OCI-M1 (cell line): ENCODE data around the gene PPARD.
"Not testable (repeated sequence)": the region's sequence is repeated elsewhere in the genome, so short reads cannot be mapped to it uniquely, and the experiment has no call there.

Experiments
- DNase-seq: peaks from one replicate; lab custom pipeline; 2025; lab: John Stamatoyannopoulos, UW

PPARD gene

GRCh38 chr6:35342258-35343091 lies at the start of gene PPARD:
PPARD (plus strand) TSS chr6:35342558; CDS start chr6:35411088, 68,530 bp downstream.
- DNase-seq = peak; percentile 99

- no peak for DNase-seq
These were observed 48.7 kb upstream of the PPARD start for GRCh38 chr6:35293681-35294080.

GRCh38 chr6:35294308-35294945 lies 47.9 kb upstream of the PPARD start:
- DNase-seq = peak; percentile 57

GRCh38 chr6:35295036-35295435 lies 47.3 kb upstream of the PPARD start:
- DNase-seq = no peak

- DNase-seq = no peak
These were observed 46.6 kb upstream of the PPARD start for GRCh38 chr6:35295521-35296315.

- DNase-seq = no peak
These were observed 45.3 kb upstream of the PPARD start for GRCh38 chr6:35296931-35297600.

GRCh38 chr6:35297601-35298481 lies 44.5 kb upstream of the PPARD start, which contains the start of gene DEF6:
DEF6 (plus strand) TSS chr6:35297818; CDS start chr6:35297857, 39 bp downstream.
- peak; percentile 97 for DNase-seq

GRCh38 chr6:35298625-35299140 lies 43.7 kb upstream of the PPARD start:
- peak; percentile 49 for DNase-seq

GRCh38 chr6:35299674-35300073 lies 42.7 kb upstream of the PPARD start:
- peak; percentile 91 for DNase-seq

GRCh38 chr6:35300848-35301247 lies 41.5 kb upstream of the PPARD start:
- DNase-seq = peak; percentile 25

GRCh38 chr6:35302604-35303241 lies 39.6 kb upstream of the PPARD start:
- peak; percentile 67 for DNase-seq

- DNase-seq = no peak
These were observed 38.1 kb upstream of the PPARD start for GRCh38 chr6:35304299-35304698.

GRCh38 chr6:35305117-35305516 lies 37.2 kb upstream of the PPARD start:
- peak; percentile 29 for DNase-seq

GRCh38 chr6:35307138-35307537 lies 35.2 kb upstream of the PPARD start:
- not testable (repeated sequence) for DNase-seq

- not testable (repeated sequence) for DNase-seq
These were observed 33.8 kb upstream of the PPARD start for GRCh38 chr6:35308543-35308942.

GRCh38 chr6:35309611-35310264 lies 32.6 kb upstream of the PPARD start:
- DNase-seq = no peak

- no peak for DNase-seq
These were observed 32.0 kb upstream of the PPARD start for GRCh38 chr6:35310265-35310831.

- DNase-seq = no peak
These were observed 30.8 kb upstream of the PPARD start for GRCh38 chr6:35311390-35312075.
